ENCODE measurements around the gene DCTN4. TPM values are rescaled to one million over a fixed set of nuclear protein-coding genes. Genes with fewer than 3 reads are reported as not detected.
A peak's percentile ranks its signal among the peaks of the same experiment; 100 is the strongest.
"Not testable (repeated sequence)": the region's sequence is repeated elsewhere in the genome, so short reads cannot be mapped to it uniquely, and the experiment has no call there.

DCTN4 gene
- 10 to 100 TPM; 55.2 to 69.3 (median 64.9) TPM for polyA plus RNA-seq (ENCODE audit: insufficient read length in 4 of 4)

DNA sequence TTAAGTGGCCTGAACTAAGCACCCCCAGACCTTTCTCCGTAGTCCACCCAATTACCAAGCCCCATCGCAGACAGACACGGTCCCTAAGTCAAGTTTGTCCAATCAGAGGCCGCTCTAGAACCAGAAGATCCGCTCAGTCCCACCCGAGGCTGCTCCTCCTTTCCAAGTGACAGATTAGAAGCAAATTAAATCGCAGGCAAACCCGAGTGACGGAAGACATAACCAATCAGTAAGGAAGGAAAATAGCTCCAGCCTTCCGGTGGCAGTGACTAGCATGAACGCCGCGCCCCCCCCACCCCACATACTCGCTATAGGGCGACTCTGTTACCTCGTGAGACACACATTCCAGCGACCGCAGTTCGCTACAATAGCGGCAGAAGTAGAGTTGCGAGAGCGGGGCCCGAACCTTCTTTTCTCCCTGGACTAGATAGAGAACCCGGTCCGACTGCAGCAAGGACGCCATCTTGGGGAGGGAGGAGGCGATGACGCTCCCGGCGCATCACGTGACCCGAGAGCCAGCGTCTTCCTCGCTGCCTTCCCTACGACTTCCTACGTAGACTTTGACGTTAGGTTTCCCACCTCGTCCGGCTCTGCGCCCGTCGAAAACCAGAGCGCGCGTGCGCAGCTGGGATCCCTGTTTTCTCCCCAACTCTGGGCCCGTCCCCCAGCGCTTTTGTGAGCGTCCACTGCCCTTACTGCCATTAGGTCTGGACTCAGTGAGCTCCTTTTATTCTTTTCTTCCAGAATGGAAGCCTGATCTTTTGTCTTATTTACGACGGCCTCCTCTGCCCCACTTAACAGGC lies at the start of gene DCTN4:
Gene DCTN4, minus strand, starts transcription at position 487 of the 803 bp plus-strand sequence. Its CDS starts 24 bp downstream, at position 463.
- DNase-seq (ENCODE audit: low read depth in 4 of 4, low spot score in 3 of 4), result peak; percentile 95 to 98 (median 98)

DNA sequence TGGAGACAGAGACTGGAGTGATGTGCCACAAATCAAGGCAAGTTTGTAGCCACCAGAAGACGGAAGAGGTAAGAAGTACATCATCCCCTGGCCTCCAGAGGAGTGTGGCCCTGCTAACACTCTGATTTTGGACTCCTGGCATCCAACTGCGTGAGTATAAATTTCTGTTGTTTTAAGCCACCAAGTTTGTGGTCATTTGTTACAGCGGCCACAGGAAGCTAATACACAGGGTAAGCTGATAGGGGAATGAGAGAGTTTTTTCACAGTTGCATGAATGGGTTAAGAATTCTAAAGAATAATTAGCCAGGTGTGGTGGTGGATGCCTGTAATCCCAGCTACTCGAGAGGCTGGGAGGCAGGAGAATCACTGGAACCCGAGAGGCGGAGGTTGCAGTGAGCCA lies 45.6 kb upstream of the DCTN4 start:
- no peak for DNase-seq (ENCODE audit: low read depth in 4 of 4, low spot score in 3 of 4)

DNA sequence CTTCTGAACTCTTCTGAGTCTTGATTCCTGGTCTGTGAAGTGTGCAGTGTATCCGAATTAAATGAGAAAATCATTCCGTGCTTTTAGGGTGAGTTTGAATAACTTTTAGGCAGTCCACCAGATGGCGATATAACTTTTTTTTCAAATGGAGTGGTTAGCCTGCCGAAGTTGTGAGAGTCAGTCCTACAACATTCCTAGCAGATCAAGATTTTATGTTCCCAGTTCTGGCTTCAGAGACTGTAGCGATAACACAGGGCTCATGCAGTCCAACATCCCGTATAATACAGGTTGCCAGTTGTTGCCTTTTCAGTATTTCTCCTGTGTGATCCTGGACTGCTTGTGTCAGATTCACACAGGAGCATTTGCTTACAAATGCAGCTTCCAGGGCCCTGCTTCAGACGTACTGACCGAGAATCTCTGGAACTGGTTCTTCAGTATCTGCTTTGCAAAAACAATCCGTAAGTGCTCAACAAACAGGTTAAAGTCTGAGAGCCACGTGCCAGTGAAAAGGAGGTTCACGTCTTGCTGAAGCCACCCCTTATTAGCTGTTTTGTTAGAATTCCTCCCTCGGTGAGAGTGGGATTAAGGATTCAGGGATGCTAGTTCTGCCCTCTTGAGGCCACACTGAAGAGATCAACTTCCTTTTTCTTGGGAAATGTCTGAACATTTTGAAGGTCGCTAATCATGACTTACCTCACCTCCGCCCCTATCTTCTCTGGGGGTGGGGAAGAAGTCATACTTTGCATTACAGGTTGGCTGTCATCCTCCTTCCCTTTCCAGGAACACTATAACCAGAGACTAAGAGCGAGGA lies 42.5 kb upstream of the DCTN4 start:
- no peak for DNase-seq (ENCODE audit: low read depth in 4 of 4, low spot score in 3 of 4)

DNA sequence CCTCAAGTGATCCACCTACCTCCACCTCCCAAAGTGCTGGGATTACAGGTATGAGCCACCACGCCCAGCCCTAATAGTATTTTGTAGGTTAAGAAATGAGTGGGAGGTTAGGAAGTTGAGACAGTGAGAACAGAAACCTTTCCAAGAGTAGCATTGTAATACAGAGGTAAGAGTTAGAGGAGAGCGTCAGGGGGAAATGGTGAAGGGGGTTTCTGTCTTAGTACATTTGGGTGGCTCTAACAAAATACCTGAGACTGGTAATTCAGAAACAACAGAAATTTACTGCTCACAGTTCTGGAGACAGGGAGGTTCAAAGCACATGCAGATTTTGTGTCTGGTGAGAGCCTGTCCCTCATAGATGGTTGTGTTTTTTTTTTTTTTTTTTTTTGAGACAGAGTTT lies 38.6 kb upstream of the DCTN4 start:
- no peak for DNase-seq (ENCODE audit: low read depth in 4 of 4, low spot score in 3 of 4)

DNA sequence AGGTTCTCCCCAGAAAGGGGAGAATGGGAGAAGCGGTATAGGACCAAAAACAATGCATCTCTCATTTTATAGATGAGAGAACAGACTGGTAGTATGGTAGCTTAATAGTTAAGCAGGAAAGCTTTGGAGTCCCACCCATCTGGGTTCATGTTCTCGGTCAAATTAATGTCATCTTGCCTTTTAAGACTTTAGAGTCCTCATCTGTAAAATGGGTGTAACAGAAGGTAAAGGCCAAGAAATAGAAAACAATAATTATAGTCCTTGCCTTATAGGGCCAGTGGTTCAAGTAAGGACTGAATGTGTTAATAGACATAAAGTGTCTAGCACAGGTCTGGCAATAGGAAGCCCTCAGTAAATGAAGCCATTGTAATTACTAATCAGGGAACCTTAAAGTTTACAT lies 36.1 kb upstream of the DCTN4 start:
- DNase-seq (ENCODE audit: low read depth in 4 of 4, low spot score in 3 of 4), result no peak

DNA sequence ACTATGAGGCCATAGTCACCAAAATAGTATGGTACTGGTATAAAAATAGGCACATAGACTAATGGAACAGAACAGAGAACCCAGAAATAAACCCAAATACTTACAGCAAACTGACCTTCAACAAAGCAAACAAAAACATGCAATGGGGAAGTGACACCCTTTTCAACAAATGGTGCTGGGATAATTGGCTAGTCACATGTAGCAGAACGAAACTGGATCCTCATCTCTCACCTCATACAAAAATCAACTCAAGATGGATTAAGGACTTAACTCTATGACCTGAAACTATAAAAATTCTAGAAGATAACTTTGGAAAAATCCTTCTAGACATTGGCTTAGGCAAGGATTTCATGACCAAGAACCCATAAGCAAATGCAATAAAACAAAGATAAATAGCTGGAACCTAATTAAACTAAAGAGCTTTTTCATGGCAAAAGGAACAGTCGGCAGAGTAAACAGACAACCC lies 34.6 kb upstream of the DCTN4 start:
- not testable (repeated sequence) for DNase-seq (ENCODE audit: low read depth in 4 of 4, low spot score in 3 of 4)

DNA sequence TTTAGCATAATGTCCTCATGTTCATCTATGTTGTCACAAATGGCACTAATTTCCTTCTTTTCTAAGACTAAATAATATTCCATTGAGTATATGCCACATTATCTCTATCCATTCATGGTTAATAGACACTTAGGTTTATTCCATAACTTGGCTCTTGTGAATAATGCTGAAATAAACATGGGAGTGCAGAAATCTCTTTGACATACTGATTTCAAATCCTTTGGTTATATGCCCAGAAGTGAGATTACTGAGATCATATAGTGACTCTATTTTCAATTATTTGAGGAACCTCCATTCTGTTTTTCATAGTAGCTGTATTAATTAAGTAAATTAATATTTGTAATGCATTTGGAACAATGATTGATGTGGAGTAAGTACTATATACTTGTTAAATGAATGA lies 32.7 kb upstream of the DCTN4 start:
- no peak for DNase-seq (ENCODE audit: low read depth in 4 of 4, low spot score in 3 of 4)

DNA sequence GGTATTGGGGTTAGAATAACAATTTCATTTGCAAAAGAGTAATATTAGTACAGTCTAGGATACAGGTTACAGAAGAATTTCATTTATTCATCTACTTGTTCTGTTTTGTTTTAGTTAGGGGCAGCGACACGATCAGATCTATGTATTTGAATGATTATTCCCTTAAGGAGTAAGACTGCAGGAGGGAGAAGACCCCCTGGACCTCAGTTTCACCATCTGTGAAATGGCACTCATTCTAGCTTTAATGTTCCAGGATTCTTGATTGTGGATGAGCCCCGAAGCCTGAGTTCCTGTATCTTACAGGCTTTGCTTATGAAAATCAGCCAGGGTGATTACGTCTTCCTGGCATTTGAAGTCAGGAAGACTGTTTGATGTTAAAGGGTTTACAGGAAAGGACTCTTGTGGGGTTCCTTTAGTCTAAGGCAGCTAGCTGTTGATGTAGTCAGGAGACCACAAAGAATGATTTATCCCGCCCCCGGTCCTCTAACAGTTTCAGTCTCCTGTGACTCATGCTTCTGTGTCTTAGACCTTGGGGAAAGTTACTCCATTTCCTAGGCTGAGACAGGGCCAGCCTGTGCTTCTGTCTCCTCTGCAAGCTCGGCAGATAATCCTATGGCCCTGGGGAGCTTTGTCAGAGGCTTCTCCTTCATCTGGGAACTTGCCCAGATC lies 31.3 kb upstream of the DCTN4 start:
- DNase-seq (ENCODE audit: low read depth in 4 of 4, low spot score in 3 of 4), result no peak

DNA sequence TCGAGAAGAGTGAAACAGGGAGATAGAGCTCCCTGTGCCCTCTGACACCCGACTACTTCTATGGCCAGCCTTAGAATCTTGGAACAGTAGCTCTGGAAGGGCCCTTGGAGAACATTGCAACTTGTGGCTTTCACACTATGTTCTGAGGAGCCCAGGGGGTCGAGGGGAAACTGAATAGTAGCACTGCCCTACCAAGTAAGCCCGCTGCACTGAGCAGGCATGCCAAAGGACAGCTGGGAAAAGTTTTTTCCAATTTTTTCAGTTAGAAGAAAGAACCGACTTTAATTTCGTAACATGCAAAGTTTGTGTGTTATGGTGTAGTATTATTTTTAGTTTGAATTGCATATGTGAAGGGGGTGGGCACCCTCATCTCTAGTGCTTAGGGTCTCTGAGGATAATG lies 30.6 kb upstream of the DCTN4 start:
- DNase-seq (ENCODE audit: low read depth in 4 of 4, low spot score in 3 of 4), result no peak

DNA sequence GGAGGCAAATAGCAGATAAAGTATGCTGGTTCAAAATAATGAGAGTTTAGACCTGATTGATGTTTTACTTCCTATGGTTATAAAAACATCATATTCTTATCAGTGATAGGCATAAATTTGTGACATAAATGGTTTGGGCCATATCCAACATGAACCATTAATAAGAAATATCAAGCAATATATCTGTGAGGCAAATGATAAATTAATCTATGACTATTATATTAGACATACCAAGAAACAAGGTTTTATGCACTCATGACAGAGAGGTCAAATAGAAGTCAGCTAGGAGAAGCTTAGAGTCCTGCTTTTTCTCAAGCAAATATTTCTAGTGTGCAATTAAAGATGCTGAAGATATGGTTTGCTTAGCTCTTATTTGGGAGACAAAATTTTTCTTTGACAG lies 30.2 kb upstream of the DCTN4 start:
- DNase-seq (ENCODE audit: low read depth in 4 of 4, low spot score in 3 of 4), result no peak

DNA sequence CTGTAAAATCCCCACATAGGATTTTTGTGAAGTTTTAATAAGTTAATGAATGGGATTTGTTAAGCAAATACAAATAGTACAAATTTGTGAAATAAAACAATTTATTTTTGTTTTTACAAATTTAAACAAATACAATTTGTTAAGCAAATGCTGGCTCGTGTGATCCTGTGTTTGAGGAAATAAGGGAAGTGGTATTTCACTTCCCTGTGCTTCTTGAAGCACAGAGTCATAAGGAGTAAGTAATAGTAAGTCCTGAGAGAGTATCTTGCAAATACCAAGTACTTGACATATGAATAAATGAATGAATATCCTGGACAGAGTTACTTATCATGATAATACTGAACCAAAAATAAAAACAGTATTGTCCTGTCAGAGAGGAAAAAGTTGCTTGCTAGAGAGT lies 28.8 kb upstream of the DCTN4 start:
- no peak for DNase-seq (ENCODE audit: low read depth in 4 of 4, low spot score in 3 of 4)

DNA sequence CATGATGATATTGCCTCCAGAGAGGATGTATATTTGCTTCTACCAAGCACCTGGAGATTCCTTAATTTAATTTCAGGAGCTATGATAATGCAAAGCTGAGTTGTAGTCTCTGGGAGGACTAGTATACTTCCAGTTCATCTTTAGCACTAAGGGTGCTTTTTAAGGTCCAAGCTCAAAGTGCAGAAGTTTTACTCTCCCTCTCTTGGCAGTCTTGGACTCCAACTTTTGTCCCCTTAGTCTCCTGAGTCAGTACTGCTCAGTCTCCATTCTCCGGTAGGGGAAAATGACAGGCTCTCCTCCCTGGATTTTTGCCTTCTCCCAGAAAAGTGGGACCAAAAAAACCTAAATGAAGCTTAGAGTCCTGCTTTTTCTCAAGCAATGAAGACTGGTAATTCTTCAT lies 28.1 kb upstream of the DCTN4 start:
- no peak for DNase-seq (ENCODE audit: low read depth in 4 of 4, low spot score in 3 of 4)

DNA sequence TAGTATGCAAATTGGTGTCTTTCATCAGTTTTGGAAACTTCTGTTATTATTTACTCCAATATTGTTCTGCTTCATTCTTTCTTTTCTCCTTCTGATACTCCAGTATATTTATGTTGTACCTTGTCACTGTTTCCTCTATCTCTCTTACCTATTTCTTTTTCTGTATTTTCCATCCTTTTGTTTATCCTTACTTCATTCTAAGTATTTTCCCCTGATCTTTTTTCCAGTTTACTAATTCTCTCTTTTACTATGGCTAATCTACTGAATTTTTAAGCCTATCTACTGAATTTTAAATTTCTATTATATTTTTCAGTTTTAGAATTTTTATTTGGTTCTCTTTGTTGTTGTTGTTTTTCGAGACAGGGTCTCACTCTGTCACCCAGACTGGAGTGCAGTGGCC lies 27.1 kb upstream of the DCTN4 start:
- DNase-seq (ENCODE audit: low read depth in 4 of 4, low spot score in 3 of 4), result no peak

DNA sequence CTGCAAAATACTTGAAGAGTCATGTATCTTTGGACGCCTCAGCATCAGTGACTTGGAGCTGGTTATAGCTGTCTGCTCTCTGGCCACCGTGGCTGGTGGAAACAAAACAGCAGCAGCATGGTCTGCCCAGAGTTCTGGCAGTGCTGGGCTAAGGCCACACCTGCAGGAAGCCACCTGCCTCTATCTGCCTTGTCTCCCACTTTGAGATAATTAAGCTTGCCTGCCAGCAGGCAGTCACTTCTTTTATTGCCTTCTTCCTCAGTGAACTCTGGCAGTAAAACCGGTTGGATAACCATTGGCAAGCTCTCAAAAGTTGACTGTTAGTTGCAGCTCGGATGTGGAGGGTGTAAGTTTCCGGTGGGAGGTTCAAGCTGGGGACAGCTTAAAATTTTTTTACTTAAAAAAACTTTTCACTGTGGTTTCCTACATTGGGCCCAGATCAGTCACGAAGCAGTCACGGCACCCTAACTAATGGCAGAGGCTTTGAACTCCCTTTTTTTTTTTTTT lies 24.7 kb upstream of the DCTN4 start:
- peak in 3 of 4 donors; percentile 85 to 90 (median 86) for DNase-seq (ENCODE audit: low read depth in 4 of 4, low spot score in 3 of 4)

DNA sequence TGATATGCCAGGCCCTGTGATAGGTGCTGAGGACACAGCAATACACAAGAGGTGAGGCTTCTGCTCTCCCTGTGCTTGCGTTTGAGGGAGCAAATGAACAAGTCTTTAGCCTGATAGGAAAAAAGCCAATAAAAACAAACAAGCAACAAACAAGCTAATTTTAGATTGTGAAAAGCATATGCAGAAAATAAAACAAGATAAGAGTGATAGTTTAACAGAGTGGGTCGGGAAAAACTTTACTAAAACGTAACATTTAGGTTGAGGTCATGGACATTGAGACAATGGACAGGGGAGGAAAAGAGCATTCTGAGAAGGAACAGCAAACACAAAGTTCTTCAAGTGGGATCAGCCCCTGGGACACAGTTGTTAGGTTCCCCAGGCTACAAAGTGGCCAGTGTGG lies 24.0 kb upstream of the DCTN4 start:
- no peak for DNase-seq (ENCODE audit: low read depth in 4 of 4, low spot score in 3 of 4)

DNA sequence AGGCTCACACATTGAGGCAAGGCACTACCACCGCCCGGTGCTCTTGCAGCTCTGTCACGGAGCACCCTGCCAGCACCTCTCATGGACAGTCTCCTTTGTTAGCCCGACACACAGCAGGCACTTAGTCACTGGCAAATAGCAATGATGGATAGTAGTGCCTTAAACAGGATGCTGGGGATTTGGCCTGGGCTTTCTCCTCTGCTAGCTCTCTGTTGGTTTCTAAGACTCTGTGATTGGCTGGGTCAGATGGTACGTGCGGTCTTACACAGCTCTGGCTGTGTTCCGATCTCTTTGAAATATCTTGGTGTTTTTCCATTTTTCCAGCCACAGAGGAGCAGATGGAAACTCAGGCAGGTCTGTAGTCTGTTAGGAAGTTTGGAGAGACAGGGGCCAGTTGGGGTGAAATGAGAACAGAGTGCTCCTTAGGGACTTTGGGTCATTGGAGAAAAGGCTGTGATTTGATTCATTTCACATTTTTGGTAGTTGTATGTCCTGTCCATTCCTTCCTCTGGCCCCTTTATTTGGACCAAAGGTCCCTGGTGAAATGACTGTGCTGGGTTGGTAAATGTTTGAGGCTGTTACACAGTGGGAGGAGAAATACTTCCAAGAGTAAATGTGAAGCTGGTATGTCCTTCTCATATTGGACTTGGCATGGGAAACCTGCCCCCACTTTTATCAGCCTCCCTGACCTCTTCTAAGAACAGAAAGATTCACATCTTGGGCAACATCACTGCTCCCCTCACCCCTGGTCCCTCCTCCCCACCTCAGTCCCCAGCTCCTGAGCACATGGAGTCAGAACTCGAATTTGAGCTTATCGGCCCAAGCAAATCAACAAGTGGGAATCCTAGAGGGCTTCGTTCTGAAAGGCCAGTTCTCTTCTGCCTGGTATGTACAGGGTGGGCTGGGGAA lies 23.1 kb upstream of the DCTN4 start:
- DNase-seq (ENCODE audit: low read depth in 4 of 4, low spot score in 3 of 4), result no peak

DNA sequence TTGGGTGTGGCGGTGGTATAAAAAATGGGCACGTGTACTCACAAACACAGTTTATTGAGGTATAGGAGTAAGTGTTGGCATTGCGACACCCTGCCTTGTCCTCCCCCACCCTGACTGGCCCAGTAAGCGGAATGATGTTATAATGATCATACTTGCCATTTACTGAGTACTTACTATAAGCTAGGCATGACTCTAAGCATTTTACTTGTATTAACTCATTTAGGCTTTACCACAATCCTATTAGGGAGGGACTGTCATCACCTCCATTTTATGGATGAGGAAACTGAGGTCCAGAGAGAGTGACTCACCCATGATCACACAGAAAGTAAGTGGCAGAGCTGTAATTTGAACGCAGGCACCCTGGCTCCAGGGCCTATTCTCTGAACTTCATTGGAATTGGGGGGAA lies 22.0 kb upstream of the DCTN4 start:
- DNase-seq (ENCODE audit: low read depth in 4 of 4, low spot score in 3 of 4), result no peak

DNA sequence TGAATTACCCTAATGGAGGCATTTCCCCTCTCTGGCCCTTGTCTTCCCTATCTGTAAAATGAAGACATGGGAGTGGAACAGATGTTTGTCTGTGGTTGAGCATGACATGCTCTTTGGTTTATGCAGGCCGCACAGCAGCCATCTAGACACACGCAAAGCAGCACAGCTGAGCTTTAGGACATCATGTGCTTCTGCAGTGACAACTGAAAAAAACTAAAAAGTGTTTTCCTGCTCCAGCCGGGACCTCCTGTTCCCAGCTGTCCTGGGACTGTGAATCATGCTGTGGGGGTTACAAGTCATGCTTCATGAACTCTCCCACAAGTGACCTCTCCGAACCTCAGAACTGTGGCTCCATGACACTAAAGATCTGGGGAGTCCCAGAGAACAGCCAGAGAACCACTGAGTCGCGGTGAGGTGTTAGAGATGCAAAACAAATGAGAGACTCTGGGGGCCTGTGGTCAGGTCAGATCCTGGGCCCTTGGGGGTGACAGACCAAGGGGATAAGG lies 21.4 kb upstream of the DCTN4 start:
- no peak for DNase-seq (ENCODE audit: low read depth in 4 of 4, low spot score in 3 of 4)

DNA sequence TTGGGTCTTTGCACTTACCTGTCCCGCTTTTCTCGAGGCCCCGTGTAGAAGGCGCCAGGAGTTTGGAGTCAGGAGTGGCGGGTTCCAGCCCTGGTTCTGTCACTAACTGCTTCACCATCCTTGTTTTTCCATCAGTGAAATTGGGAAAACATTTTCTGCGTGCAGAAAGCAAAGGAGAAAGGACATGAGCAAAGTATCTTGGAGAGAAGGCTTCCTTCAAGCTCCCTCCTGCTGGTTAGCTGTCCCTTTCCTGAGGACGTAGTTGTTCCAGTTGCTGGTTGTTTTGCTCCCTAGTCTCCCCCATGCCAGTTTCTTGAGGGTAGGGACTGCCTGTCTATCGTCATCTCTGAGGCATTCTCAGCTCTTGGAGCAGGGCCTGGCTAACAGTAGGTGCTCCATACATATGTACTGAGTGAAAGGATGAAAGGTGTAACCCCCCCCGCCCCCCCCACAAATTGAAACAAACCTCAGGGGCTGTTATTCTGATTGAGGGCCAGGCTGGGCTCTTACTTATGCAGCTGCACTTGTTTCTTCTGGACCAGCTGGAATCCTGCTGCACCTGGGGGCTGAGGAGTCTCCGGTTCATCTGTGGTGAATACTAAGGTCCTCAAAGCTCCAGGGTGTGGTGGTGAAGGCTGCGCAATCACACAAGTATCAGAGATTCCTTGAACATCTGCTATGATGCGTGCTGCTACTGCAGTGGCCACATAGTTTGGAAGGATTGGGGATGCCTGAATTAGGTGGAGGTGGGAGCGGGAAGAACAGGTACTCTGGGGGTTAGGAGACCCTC lies 20.8 kb upstream of the DCTN4 start:
- no peak for DNase-seq (ENCODE audit: low read depth in 4 of 4, low spot score in 3 of 4)

Data from left renal pelvis (tissue), 4 donors.